Stimulated activated naive CD4-positive, alpha-beta T cell (primary cell): ENCODE data around the gene CCDC142.

Experiments used
- DNase-seq, 6 experiments: peaks; one replicate each; lab custom pipeline; 2025; lab: John Stamatoyannopoulos, UW

The CCDC142 gene

GRCh38 chr2:74482801-74483674 lies at the start of gene CCDC142, which contains the start of gene TTC31:
TSS of gene CCDC142 (minus strand) at chr2:74482998. CDS start at chr2:74482837, 161 bp downstream.
TSS of gene TTC31 (plus strand) at chr2:74483081. CDS start at chr2:74483096, 15 bp downstream.
- DNase-seq, result peak; percentile 88 to 98 (median 95)

- peak in 3 of 6 experiments; percentile 40 to 46 (median 46) for DNase-seq
These were observed 49.4 kb upstream of the CCDC142 start for GRCh38 chr2:74532222-74532621.

- DNase-seq, result no peak
These were observed 48.9 kb upstream of the CCDC142 start for GRCh38 chr2:74531666-74532065.

GRCh38 chr2:74530239-74531187 lies 47.7 kb upstream of the CCDC142 start:
- peak in 3 of 6 experiments; percentile 26 to 58 (median 47) for DNase-seq

GRCh38 chr2:74529357-74530238 lies 46.8 kb upstream of the CCDC142 start, which contains the start of the genes AUP1 and HTRA2:
TSS of gene AUP1 (minus strand) at chr2:74529706. CDS start at chr2:74529629, 77 bp downstream.
TSS of gene HTRA2 (plus strand) at chr2:74529933. CDS start at chr2:74530007, 74 bp downstream.
- peak; percentile 64 to 93 (median 86) for DNase-seq

- no peak for DNase-seq
These were observed 46.0 kb upstream of the CCDC142 start for GRCh38 chr2:74528600-74529356.

- DNase-seq, result no peak
These were observed 44.9 kb upstream of the CCDC142 start for GRCh38 chr2:74527741-74528140.

GRCh38 chr2:74526649-74527230 lies 43.9 kb upstream of the CCDC142 start:
- no peak for DNase-seq

- DNase-seq, result peak in 1 of 6 experiments; percentile 18
These were observed 43.2 kb upstream of the CCDC142 start, which contains the start of gene DQX1 for GRCh38 chr2:74525717-74526648. TSS of gene DQX1 (minus strand) at chr2:74526231. CDS start at chr2:74525729, 502 bp downstream.

GRCh38 chr2:74524955-74525716 lies 42.3 kb upstream of the CCDC142 start:
- DNase-seq, result no peak

GRCh38 chr2:74524005-74524404 lies 41.2 kb upstream of the CCDC142 start:
- DNase-seq, result no peak

- DNase-seq, result no peak
These were observed 39.7 kb upstream of the CCDC142 start for GRCh38 chr2:74522516-74522915.

GRCh38 chr2:74516650-74517049 lies 33.9 kb upstream of the CCDC142 start:
- DNase-seq, result no peak

GRCh38 chr2:74515981-74516633 lies 33.3 kb upstream of the CCDC142 start:
- peak in 5 of 6 experiments; percentile 48 to 76 (median 62) for DNase-seq

GRCh38 chr2:74515271-74515980 lies 32.6 kb upstream of the CCDC142 start:
- DNase-seq, result peak in 2 of 6 experiments; percentile 4 to 30
